SK-N-SH (cell line): ENCODE results near the gene SLC26A5. TPM values are rescaled to one million over a fixed set of nuclear protein-coding genes. Genes with fewer than 3 reads are reported as not detected.

Experiments used
- CTCF ChIA-PET: fragments of 300-600, 350-600 bp; formaldehyde crosslinking; extraction: SDS; loops from one replicate; lab custom pipeline; 2021; lab: Yijun Ruan, JAX
- POLR2A ChIA-PET: fragments of 350-600 bp; sonication (Branson Sonifier 250); formaldehyde crosslinking; extraction: SDS; loops from one replicate; lab custom pipeline; 2020; ENCODE audit warnings: antibody characterized with exemption, inconsistent platforms; lab: Yijun Ruan, JAX
- DNase-seq: peaks from one replicate; pipeline ENCODE4 v3.0.0; 2012
- H2AFZ ChIP-seq: fragments of 200-600 bp; sonication (generic); 2 replicates; pipeline ENCODE4 v1.8.1; 2016; ENCODE audit warnings: antibody characterized with exemption, mild to moderate bottlenecking, low read depth
- H3F3A ChIP-seq: fragments of 200-600 bp; sonication (generic); replicated peaks from 2 replicates; pipeline ENCODE3; 2016; ENCODE audit warnings: antibody characterized with exemption, mild to moderate bottlenecking; ENCODE audit not compliant: insufficient read depth
- H3K27ac ChIP-seq, 2 experiments: fragments of 200-500 bp in 1 of 2; fragments of 200-600 bp in 1 of 2; sonication (Bioruptor generic) in 1 of 2; sonication (generic), shearing (Covaris generic) in 1 of 2; 2 replicates each; pipeline versions ENCODE4 v1.5.1 to v1.6.1; 2014 to 2016; ENCODE audit warnings: low read depth in 2 of 2, inconsistent platforms in 1 of 2, low read length in 1 of 2, mild to moderate bottlenecking in 1 of 2, mixed read lengths in 1 of 2
- H3K27me3 ChIP-seq: fragments of 200-600 bp; sonication (generic), shearing (Covaris generic); 2 replicates; pipeline ENCODE4 v1.6.1; 2016; ENCODE audit warnings: mixed run types; ENCODE audit not compliant: insufficient read depth
- H3K36me3 ChIP-seq, 2 experiments: fragments of 200-500 bp in 1 of 2; fragments of 200-600 bp in 1 of 2; sonication (Bioruptor generic) in 1 of 2; sonication (generic) in 1 of 2; replicated peaks in 1 of 2; 2 replicates each; pipeline versions ENCODE3 to v1.5.1; 2014 to 2016; ENCODE audit warnings: low read length in 1 of 2, mild to moderate bottlenecking in 1 of 2; ENCODE audit not compliant: insufficient read depth in 2 of 2, control insufficient read depth in 1 of 2
- H3K4me1 ChIP-seq, 2 experiments: fragments of 200-500 bp in 1 of 2; fragments of 200-600 bp in 1 of 2; sonication (Bioruptor generic) in 1 of 2; sonication (generic), shearing (Covaris generic) in 1 of 2; 2 replicates each; pipeline versions ENCODE4 v1.5.1 to v1.6.1; 2014 to 2016; ENCODE audit warnings: low read depth in 1 of 2, low read length in 1 of 2, mixed run types in 1 of 2; ENCODE audit not compliant: insufficient read depth in 2 of 2, control insufficient read depth in 1 of 2
- H3K4me2 ChIP-seq: fragments of 200-600 bp; sonication (generic), shearing (Covaris generic); 2 replicates; pipeline ENCODE4 v1.6.1; 2017; ENCODE audit warnings: mixed run types
- H3K4me3 ChIP-seq, 2 experiments: fragments of 200-500 bp in 1 of 2; fragments of 200-600 bp in 1 of 2; sonication (Bioruptor generic) in 1 of 2; sonication (generic), shearing (Covaris generic) in 1 of 2; 2 replicates each; pipeline versions ENCODE4 v1.5.1 to v1.8.1; 2014 to 2016; ENCODE audit warnings: low read depth in 2 of 2, inconsistent platforms in 1 of 2, low read length in 1 of 2, mild to moderate bottlenecking in 1 of 2, mixed read lengths in 1 of 2, moderate library complexity in 1 of 2
- H3K79me2 ChIP-seq: fragments of 200-600 bp; sonication (generic); 2 replicates; pipeline ENCODE4 v1.8.1; 2017; ENCODE audit warnings: mild to moderate bottlenecking; ENCODE audit not compliant: insufficient read depth
- H3K9ac ChIP-seq: fragments of 200-600 bp; sonication (generic); 2 replicates; pipeline ENCODE4 v1.6.1; 2017; ENCODE audit warnings: mixed run types
- H3K9me2 ChIP-seq: fragments of 200-600 bp; sonication (generic); 2 replicates; pipeline ENCODE4 v1.6.1; 2017; ENCODE audit warnings: mixed run types
- H3K9me3 ChIP-seq: fragments of 200-600 bp; sonication (generic); 2 replicates; pipeline ENCODE4 v1.6.1; 2017; ENCODE audit warnings: mixed run types, mild to moderate bottlenecking, moderate library complexity
- H4K20me1 ChIP-seq: fragments of 200-600 bp; sonication (generic); 2 replicates; pipeline ENCODE4 v1.6.1; 2017; ENCODE audit warnings: mild to moderate bottlenecking, mixed run types; ENCODE audit not compliant: insufficient read depth
- CTCF ChIP-seq: fragments of 200-600 bp; sonication (generic); IDR thresholded peaks from 2 replicates; pipeline ENCODE4 v1.6.1; 2017; ENCODE audit warnings: antibody characterized with exemption, mild to moderate bottlenecking, moderate library complexity
- ELF1 ChIP-seq: IDR thresholded peaks from 2 replicates; pipeline ENCODE4 v1.4.0; 2012
- EP300 ChIP-seq, 2 experiments: IDR thresholded peaks; 2 replicates each; pipeline versions ENCODE4 v1.4.0 to v1.6.1; 2012; ENCODE audit warnings: borderline replicate concordance in 1 of 2, low read depth in 1 of 2, low read length in 1 of 2
- EZH2phosphoT487 ChIP-seq: fragments of 200-600 bp; sonication (generic); IDR thresholded peaks from 2 replicates; pipeline ENCODE4 v1.6.1; 2017; ENCODE audit warnings: low read depth, mixed run types, mild to moderate bottlenecking, antibody characterized with exemption, moderate library complexity, borderline replicate concordance
- FOSL2 ChIP-seq: IDR thresholded peaks from 2 replicates; pipeline ENCODE4 v1.4.0; 2012; ENCODE audit warnings: low read depth, mild to moderate bottlenecking, moderate library complexity, borderline replicate concordance
- FOXJ3 ChIP-seq: sonication (generic); formaldehyde crosslinking; IDR thresholded peaks from 2 replicates; pipeline ENCODE4 v1.5.1; 2020; ENCODE audit warnings: mild to moderate bottlenecking, missing genetic modification reagents
- MAX ChIP-seq: IDR thresholded peaks from 2 replicates; pipeline ENCODE4 v1.4.0; 2012; ENCODE audit warnings: low read depth
- MXI1 ChIP-seq: IDR thresholded peaks from 2 replicates; pipeline ENCODE4 v1.6.1; 2012; ENCODE audit warnings: mild to moderate bottlenecking, low read depth, low read length, improper control_type of control experiment
- NFIC ChIP-seq: IDR thresholded peaks from 2 replicates; pipeline ENCODE4 v1.4.0; 2012; ENCODE audit warnings: borderline replicate concordance
- PBX3 ChIP-seq: IDR thresholded peaks from 2 replicates; pipeline ENCODE4; 2012
- RAD21 ChIP-seq: IDR thresholded peaks from 2 replicates; pipeline ENCODE4 v1.6.1; 2012; ENCODE audit warnings: mild to moderate bottlenecking, low read length
- REST ChIP-seq: IDR thresholded peaks from 2 replicates; pipeline ENCODE4 v1.6.1; 2012; ENCODE audit warnings: mild to moderate bottlenecking, low read depth, low read length, moderate library complexity
- RFX5 ChIP-seq: IDR thresholded peaks from 2 replicates; pipeline ENCODE4 v1.6.1; 2012; ENCODE audit warnings: mild to moderate bottlenecking, improper control_type of control experiment, low read length
- RXRA ChIP-seq: IDR thresholded peaks from 2 replicates; pipeline ENCODE4 v1.4.0; 2012; ENCODE audit warnings: low read depth, mild to moderate bottlenecking, borderline replicate concordance
- SIN3A ChIP-seq: IDR thresholded peaks from 2 replicates; pipeline ENCODE4 v1.6.1; 2012; ENCODE audit warnings: low read depth, mild to moderate bottlenecking, low read length, moderate library complexity, borderline replicate concordance
- TEAD4 ChIP-seq: IDR thresholded peaks from 2 replicates; pipeline ENCODE4 v1.4.0; 2012; ENCODE audit warnings: mild to moderate bottlenecking, borderline replicate concordance; ENCODE audit not compliant: insufficient read depth
- USF1 ChIP-seq: IDR thresholded peaks from 2 replicates; pipeline ENCODE4 v1.4.0; 2012; ENCODE audit warnings: low read depth, borderline replicate concordance
- ZBTB33 ChIP-seq: IDR thresholded peaks from 2 replicates; pipeline ENCODE4 v1.4.0; 2012; ENCODE audit warnings: low read depth, borderline replicate concordance
- WGBS: methylation state at CpG from one replicate; pipeline ENCODE4 v1.1.6; 2017; ENCODE audit warnings: low lambda C conversion rate; 5-methylcytosine and 5-hydroxymethylcytosine counted together
- polyA plus RNA-seq, 3 experiments: library from polyadenylated mRNA; depleted of rRNA; stranded (reverse); fragments of >200 nt; gene quantifications; 2 replicates each; pipeline ENCODE4 v1.2.3, GENCODE V29; 2012
- TF ChIP-seq, protein P1 (sequence below): fragments of 150-350 bp; IDR thresholded peaks from 2 replicates; pipeline ENCODE4 v1.6.1; 2016; ENCODE audit warnings: mild to moderate bottlenecking, low read depth, low read length

SLC26A5 gene
- polyA plus RNA-seq, 1 of the 3 experiments (the other 2 are of a cell fraction): not detected

DNA sequence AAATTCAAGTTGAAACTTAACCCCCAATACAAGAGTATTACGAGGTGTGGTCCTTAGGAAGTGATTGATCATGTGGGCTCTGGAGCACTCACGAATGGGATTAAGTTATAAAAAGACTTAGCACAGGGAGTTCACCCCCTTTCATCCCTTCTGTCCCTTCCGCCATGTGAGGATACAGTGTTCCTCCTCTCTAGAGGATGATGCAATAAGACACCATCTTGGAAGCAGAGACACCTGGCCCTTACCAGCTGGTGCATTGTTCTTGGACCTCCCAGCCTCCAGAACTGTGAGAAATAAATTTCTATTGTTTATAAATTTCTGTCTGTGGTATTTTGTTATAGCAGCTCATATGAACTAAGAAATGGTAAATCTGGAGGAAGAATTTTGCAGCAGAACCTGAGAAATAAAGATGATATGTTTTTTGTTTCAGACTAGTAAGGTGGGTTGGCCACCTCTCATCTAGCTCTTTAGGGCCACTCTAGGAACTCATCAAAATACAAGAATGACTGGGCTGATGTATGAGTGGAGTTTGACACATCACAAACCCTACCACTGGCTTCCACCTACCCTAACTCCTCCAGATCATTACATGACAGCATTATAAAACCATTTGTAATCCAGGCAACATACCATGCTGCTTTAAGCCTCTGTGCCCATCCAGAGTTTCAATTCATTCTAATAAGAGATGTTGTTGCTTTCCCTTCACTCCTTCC lies 22.4 kb downstream of the SLC26A5 start (continued):
- TF ChIP-seq REST (no peak), NFIC (no peak)
- TF ChIP-seq, protein P1, sequence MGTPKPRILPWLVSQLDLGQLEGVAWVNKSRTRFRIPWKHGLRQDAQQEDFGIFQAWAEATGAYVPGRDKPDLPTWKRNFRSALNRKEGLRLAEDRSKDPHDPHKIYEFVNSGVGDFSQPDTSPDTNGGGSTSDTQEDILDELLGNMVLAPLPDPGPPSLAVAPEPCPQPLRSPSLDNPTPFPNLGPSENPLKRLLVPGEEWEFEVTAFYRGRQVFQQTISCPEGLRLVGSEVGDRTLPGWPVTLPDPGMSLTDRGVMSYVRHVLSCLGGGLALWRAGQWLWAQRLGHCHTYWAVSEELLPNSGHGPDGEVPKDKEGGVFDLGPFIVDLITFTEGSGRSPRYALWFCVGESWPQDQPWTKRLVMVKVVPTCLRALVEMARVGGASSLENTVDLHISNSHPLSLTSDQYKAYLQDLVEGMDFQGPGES: no peak

DNA sequence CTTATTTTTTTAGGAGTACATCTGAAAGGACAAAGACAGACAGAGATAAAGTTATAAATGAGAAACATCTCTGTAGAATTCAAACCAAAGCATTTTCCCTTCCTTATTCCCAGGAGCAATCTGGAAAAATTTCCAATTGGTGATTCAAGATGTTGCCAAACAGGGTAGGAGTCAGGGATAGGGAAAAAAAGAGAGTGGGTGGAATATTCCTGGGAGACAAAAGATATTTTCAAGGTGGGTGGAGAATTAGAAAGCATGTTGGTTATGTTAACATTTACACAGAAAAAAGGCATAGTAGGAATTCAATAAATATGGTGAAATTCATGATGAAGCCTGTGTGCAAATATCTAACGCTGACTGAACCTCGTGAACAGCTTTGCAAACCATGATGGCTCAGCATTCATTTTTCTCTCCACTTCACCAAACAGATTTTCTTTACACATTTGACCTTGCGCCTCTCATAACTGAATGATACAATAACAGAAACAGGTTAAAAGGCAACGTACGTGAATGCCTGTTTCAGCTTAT lies 25.1 kb downstream of the SLC26A5 start:
- Histone ChIP-seq H3K79me2 (no peaks in the 10 kb centered on the region), H2AFZ (no peak overlapping the region), H3K4me3 (no peak overlapping the region), H3K4me1 (no peaks in the 10 kb centered on the region), H3K4me2 (no peak overlapping the region), H3K9ac (no peak overlapping the region), H3F3A (no peaks in the 10 kb centered on the region), H3K36me3 (no peaks in the 10 kb centered on the region), H4K20me1 (no peaks in the 10 kb centered on the region), H3K27ac (no peak overlapping the region), H3K9me2 (no peaks in the 10 kb centered on the region), H3K9me3 (no peaks in the 10 kb centered on the region), H3K27me3 (no peaks in the 10 kb centered on the region)
- ChIA-PET POLR2A (no interaction called here), CTCF (interaction anchor here (1.0 to 4.4 kb wide), 2 partner anchors 8 to 13 kb away, joined by 3 to 15 read pairs; no protein-coding TSS in a partner anchor)
- 66% methylated on average over 5 of the region's 5 CpGs for WGBS
- TF ChIP-seq ZBTB33: no peak
- TF ChIP-seq MXI1: no peak
- TF ChIP-seq FOSL2: no peak
- no peak for TF ChIP-seq EZH2phosphoT487
- TF ChIP-seq CTCF: no peak
- TF ChIP-seq RXRA: no peak
- no peak for TF ChIP-seq RAD21
- no peak for TF ChIP-seq RFX5
- no peak for TF ChIP-seq SIN3A
- TF ChIP-seq MAX: no peak
- no peak for TF ChIP-seq NFIC
- TF ChIP-seq EP300 (IDR thresholded peaks at IDR 0.05; ENCODE audit: borderline replicate concordance in 1 of 2, low read depth in 1 of 2, low read length in 1 of 2): no peak
- TF ChIP-seq FOXJ3: no peak
- TF ChIP-seq PBX3: no peak
- TF ChIP-seq TEAD4: no peak
- no peak for TF ChIP-seq ELF1
- no peak for TF ChIP-seq USF1
- DNase-seq: no peak
